Thyroid gland (tissue), 4 donors: Measurements from ENCODE around the gene POFUT2. TPM values are rescaled to one million over a fixed set of nuclear protein-coding genes. Genes with fewer than 3 reads are reported as not detected.

Experiments used
- DNase-seq, 2 donors: peaks; one replicate each; pipeline ENCODE4 v3.0.0-alpha.2; 2019
- H3K27ac ChIP-seq, 3 donors: fragments of 200-600 bp; sonication (generic); 1 replicate in 2 of 3; 2 replicates in 1 of 3; pipeline ENCODE4 v1.5.1; 2016 to 2019; ENCODE audit warnings: mild to moderate bottlenecking in 1 of 3, moderate library complexity in 1 of 3
- H3K27me3 ChIP-seq: fragments of 200-600 bp; sonication (generic); one replicate; pipeline ENCODE4 v1.5.1; 2019
- H3K36me3 ChIP-seq, 2 donors: fragments of 200-600 bp; sonication (generic); one replicate each; pipeline ENCODE4 v1.5.1; 2016 to 2019
- H3K4me1 ChIP-seq, 2 donors: fragments of 200-600 bp; sonication (generic); one replicate each; pipeline ENCODE4 v1.5.1; 2017 to 2019
- H3K4me3 ChIP-seq, 3 donors: fragments of 200-600 bp; sonication (generic); replicated peaks in 1 of 3; 1 replicate in 2 of 3; 2 replicates in 1 of 3; pipeline ENCODE4 v1.5.1; 2016; ENCODE audit warnings: mild to moderate bottlenecking in 1 of 3
- H3K9me3 ChIP-seq: fragments of 200-600 bp; sonication (generic); one replicate; pipeline ENCODE4 v1.5.1; 2017
- POLR2A ChIP-seq, 2 donors: fragments of 450-650 bp; IDR thresholded peaks; one replicate each; pipeline ENCODE4 v1.6.1; 2017; ENCODE audit warnings: antibody characterized with exemption in 2 of 2, mild to moderate bottlenecking in 2 of 2, moderate library complexity in 1 of 2
- WGBS, 2 donors: methylation state at CpG; one replicate each; pipeline ENCODE4 v1.1.5; 2017; 5-methylcytosine and 5-hydroxymethylcytosine counted together
- intact Hi-C: fragments of 100-400 bp; cut with DNase I; formaldehyde crosslinking; loops from one replicate; pipeline ENCODE4 v1.15.1; 2023
- total RNA-seq, 4 donors: library from RNA; depleted of rRNA; stranded (reverse); fragments of >200 nt; gene quantifications; one replicate each; pipeline ENCODE4 v1.2.3, GENCODE V29; 2016
- TF ChIP-seq, protein P1 (sequence below), 6 experiments: fragments of 200-600 bp in 3 of 6; fragments of 450-650 bp in 3 of 6; sonication (generic) in 3 of 6; IDR thresholded peaks; one replicate each; pipeline ENCODE4 v1.5.1; 2016 to 2019; ENCODE audit warnings: antibody characterized with exemption in 6 of 6, mild to moderate bottlenecking in 2 of 6, inconsistent platforms in 1 of 6, moderate library complexity in 1 of 6

POFUT2 gene
- total RNA-seq, 4 donors from 2014 or later = 20.2 to 52.2 (median 40.5) TPM

DNA sequence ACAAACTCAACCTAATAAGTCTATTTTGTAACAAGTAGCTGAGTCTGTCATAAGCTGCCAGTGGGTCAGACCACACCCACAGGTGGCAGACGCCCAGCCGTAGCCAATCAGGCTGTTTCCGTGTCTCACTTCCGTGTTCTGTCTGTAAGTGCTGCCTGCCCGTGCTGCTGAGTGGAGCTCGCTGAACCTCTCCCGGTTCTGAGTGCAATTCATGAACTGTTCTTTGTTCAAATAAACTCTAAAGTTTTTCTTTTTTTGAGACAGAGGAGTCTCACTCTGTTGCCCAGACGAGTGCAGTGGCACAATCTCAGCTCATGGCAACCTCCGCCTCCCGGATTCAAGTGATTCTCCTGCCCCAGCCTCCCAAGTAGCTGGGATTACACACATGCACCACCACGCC, 25.1 kb downstream of the POFUT2 start:
- TF ChIP-seq, protein P1, sequence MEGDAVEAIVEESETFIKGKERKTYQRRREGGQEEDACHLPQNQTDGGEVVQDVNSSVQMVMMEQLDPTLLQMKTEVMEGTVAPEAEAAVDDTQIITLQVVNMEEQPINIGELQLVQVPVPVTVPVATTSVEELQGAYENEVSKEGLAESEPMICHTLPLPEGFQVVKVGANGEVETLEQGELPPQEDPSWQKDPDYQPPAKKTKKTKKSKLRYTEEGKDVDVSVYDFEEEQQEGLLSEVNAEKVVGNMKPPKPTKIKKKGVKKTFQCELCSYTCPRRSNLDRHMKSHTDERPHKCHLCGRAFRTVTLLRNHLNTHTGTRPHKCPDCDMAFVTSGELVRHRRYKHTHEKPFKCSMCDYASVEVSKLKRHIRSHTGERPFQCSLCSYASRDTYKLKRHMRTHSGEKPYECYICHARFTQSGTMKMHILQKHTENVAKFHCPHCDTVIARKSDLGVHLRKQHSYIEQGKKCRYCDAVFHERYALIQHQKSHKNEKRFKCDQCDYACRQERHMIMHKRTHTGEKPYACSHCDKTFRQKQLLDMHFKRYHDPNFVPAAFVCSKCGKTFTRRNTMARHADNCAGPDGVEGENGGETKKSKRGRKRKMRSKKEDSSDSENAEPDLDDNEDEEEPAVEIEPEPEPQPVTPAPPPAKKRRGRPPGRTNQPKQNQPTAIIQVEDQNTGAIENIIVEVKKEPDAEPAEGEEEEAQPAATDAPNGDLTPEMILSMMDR (IDR thresholded peaks at IDR 0.05) = no peak
- no peak for TF ChIP-seq POLR2A (IDR thresholded peaks at IDR 0.05)
- Histone ChIP-seq H3K27me3 (no peaks in the 10 kb centered on the region), H3K4me1 (no peaks in the 10 kb centered on the region), H3K4me3 (no peak overlapping the region), H3K9me3 (no peaks in the 10 kb centered on the region), H3K27ac (no peak overlapping the region), H3K36me3 (peaks cover 38 to 45% of the 10 kb centered on the region in 2 donors)
- intact Hi-C loops = no loop called here
- DNase-seq = no peak
- 92 to 95% methylated on average over 11 of the region's 11 CpGs for WGBS, 2 donors

GRCh38 chr21:45262041-45262581, 25.6 kb downstream of the POFUT2 start:
- DNase-seq = no peak
- Histone ChIP-seq H3K27me3 (no peaks in the 10 kb centered on the region), H3K9me3 (no peaks in the 10 kb centered on the region), H3K4me1 (no peaks in the 10 kb centered on the region), H3K4me3 (no peak overlapping the region), H3K36me3 (peaks cover 33 to 40% of the 10 kb centered on the region in 2 donors), H3K27ac (no peak overlapping the region)
- 91 to 92% methylated on average over 7 of the region's 7 CpGs for WGBS, 2 donors
- intact Hi-C loops = no loop called here
- no peak for TF ChIP-seq POLR2A (IDR thresholded peaks at IDR 0.05)

- peaks cover 23 to 30% of the 10 kb centered on the region in 2 donors for H3K36me3 ChIP-seq
- no peaks in the 10 kb centered on the region for H3K27me3 ChIP-seq
- DNase-seq = no peak
- intact Hi-C loops = no loop called here
- no peaks in the 10 kb centered on the region for H3K9me3 ChIP-seq
- H3K4me1 ChIP-seq = no peaks in the 10 kb centered on the region
- TF ChIP-seq, protein P1 (IDR thresholded peaks at IDR 0.05) = no peak
- TF ChIP-seq POLR2A (IDR thresholded peaks at IDR 0.05) = no peak
- no peak overlapping the region for H3K4me3 ChIP-seq
- H3K27ac ChIP-seq = no peak overlapping the region
- 89 to 95% methylated on average over 10 of the region's 10 CpGs for WGBS, 2 donors
These were observed 26.6 kb downstream of the POFUT2 start for GRCh38 chr21:45261093-45261492.

- 79 to 94% methylated on average over 5 of the region's 5 CpGs for WGBS, 2 donors
- TF ChIP-seq, protein P1 (IDR thresholded peaks at IDR 0.05) = no peak
- TF ChIP-seq POLR2A (IDR thresholded peaks at IDR 0.05) = no peak
- intact Hi-C loops = no loop called here
- Histone ChIP-seq H3K4me1 (no peaks in the 10 kb centered on the region), H3K9me3 (no peaks in the 10 kb centered on the region), H3K36me3 (peaks cover 17 to 22% of the 10 kb centered on the region in 2 donors), H3K4me3 (no peak overlapping the region), H3K27ac (no peak overlapping the region), H3K27me3 (no peaks in the 10 kb centered on the region)
- no peak for DNase-seq
These were observed 27.4 kb downstream of the POFUT2 start for GRCh38 chr21:45260191-45260825.

GRCh38 chr21:45259206-45259840, 28.4 kb downstream of the POFUT2 start:
- H3K27ac ChIP-seq = no peak overlapping the region
- H3K27me3 ChIP-seq = no peaks in the 10 kb centered on the region
- no peak overlapping the region for H3K4me3 ChIP-seq
- no peak for DNase-seq
- H3K9me3 ChIP-seq = no peaks in the 10 kb centered on the region
- peaks cover 7 to 13% of the 10 kb centered on the region in 2 donors for H3K36me3 ChIP-seq
- intact Hi-C loops = no loop called here
- no peaks in the 10 kb centered on the region for H3K4me1 ChIP-seq
- 53 to 59% methylated on average over 17 of the region's 17 CpGs for WGBS, 2 donors
- TF ChIP-seq, protein P1 (IDR thresholded peaks at IDR 0.05) = no peak
- no peak for TF ChIP-seq POLR2A (IDR thresholded peaks at IDR 0.05)
